GM23338 (cell line): Measurements from ENCODE around the gene SYNE4. TPM values are rescaled to one million over a fixed set of nuclear protein-coding genes. Genes with fewer than 3 reads are reported as not detected.

ENCODE experiments used
- ATAC-seq: fragments of 200-7000 bp; cut with Tn5 transposase; 3 replicates; pipeline ENCODE4 v1.9.1; 2020
- DNase-seq: peaks from one replicate; pipeline ENCODE4 v3.0.0-alpha.2; 2015; ENCODE audit warnings: low spot score
- H2AFZ ChIP-seq: fragments of 200-600 bp; sonication (generic); 2 replicates; pipeline ENCODE4 v1.8.0; 2016; ENCODE audit warnings: antibody characterized with exemption, mild to moderate bottlenecking, moderate library complexity
- H3F3A ChIP-seq: fragments of 200-600 bp; sonication (generic); replicated peaks from 2 replicates; pipeline ENCODE4 v1.8.0; 2017; ENCODE audit warnings: antibody characterized with exemption, mixed run types, low read depth
- H3K27ac ChIP-seq: fragments of 200-600 bp; sonication (generic); 2 replicates; pipeline ENCODE4 v1.6.1; 2016; ENCODE audit warnings: low read depth
- H3K27me3 ChIP-seq: fragments of 200-600 bp; sonication (generic); 2 replicates; pipeline ENCODE4 v1.8.0; 2016; ENCODE audit warnings: mild to moderate bottlenecking, mixed run types, moderate library complexity; ENCODE audit not compliant: insufficient read depth
- H3K36me3 ChIP-seq: fragments of 200-600 bp; sonication (generic); 2 replicates; pipeline ENCODE4 v1.8.0; 2016; ENCODE audit warnings: mild to moderate bottlenecking; ENCODE audit not compliant: insufficient read depth
- H3K4me1 ChIP-seq: fragments of 200-600 bp; sonication (generic); 2 replicates; pipeline ENCODE4 v1.8.0; 2016; ENCODE audit warnings: mild to moderate bottlenecking, moderate library complexity; ENCODE audit not compliant: insufficient read depth
- H3K4me2 ChIP-seq: fragments of 200-600 bp; sonication (generic); 2 replicates; pipeline ENCODE4 v1.7.1; 2017; ENCODE audit warnings: mixed run types
- H3K4me3 ChIP-seq: fragments of 200-600 bp; sonication (generic); 2 replicates; pipeline ENCODE4 v1.6.1; 2016; ENCODE audit warnings: mixed run types
- H3K79me2 ChIP-seq: fragments of 200-600 bp; sonication (generic); replicated peaks from 2 replicates; pipeline ENCODE4 v1.8.0; 2017; ENCODE audit warnings: mild to moderate bottlenecking; ENCODE audit not compliant: insufficient read depth
- H3K9me2 ChIP-seq: fragments of 200-600 bp; sonication (generic); 2 replicates; pipeline ENCODE4 v1.8.0; 2017; ENCODE audit not compliant: insufficient read depth
- H4K20me1 ChIP-seq: fragments of 200-600 bp; sonication (generic); replicated peaks from 2 replicates; pipeline ENCODE4 v1.8.0; 2017; ENCODE audit warnings: mild to moderate bottlenecking; ENCODE audit not compliant: insufficient read depth
- H3K27ac Mint-ChIP-seq: 2 replicates; pipeline ENCODE4 v1.8.0; 2020; ENCODE audit warnings: inconsistent platforms, mild to moderate bottlenecking, moderate library complexity, mixed read lengths
- H3K27me3 Mint-ChIP-seq: 3 replicates; pipeline ENCODE4 v1.8.0; 2022; ENCODE audit warnings: low read depth, mild to moderate bottlenecking, moderate library complexity, mixed read lengths, inconsistent platforms; ENCODE audit not compliant: insufficient read depth, poor library complexity
- H3K36me3 Mint-ChIP-seq: 3 replicates; pipeline ENCODE4 v1.8.0; 2021; ENCODE audit warnings: low read depth, mild to moderate bottlenecking, inconsistent platforms, moderate library complexity, mixed read lengths
- H3K4me1 Mint-ChIP-seq: 3 replicates; pipeline ENCODE4 v1.8.0; 2020; ENCODE audit warnings: mild to moderate bottlenecking, inconsistent platforms, mixed read lengths
- H3K4me3 Mint-ChIP-seq: 3 replicates; pipeline ENCODE4 v1.8.0; 2021; ENCODE audit warnings: moderate library complexity, mild to moderate bottlenecking, inconsistent platforms, mixed read lengths
- H3K9me3 Mint-ChIP-seq: 3 replicates; pipeline ENCODE4 v1.8.0; 2020; ENCODE audit warnings: moderate library complexity, mild to moderate bottlenecking, inconsistent platforms, mixed read lengths
- CTCF ChIP-seq, 2 experiments: fragments of 200-600 bp in 1 of 2; sonication (generic) in 1 of 2; conservative IDR thresholded peaks; 2 replicates each; pipeline versions ENCODE4 v1.5.1 to v1.6.1; 2016 to 2017; ENCODE audit warnings: antibody characterized with exemption in 2 of 2, low read depth in 2 of 2, mild to moderate bottlenecking in 2 of 2, moderate library complexity in 1 of 2
- EZH2 ChIP-seq: fragments of 200-600 bp; sonication (generic); IDR thresholded peaks from one replicate; pipeline ENCODE4 v1.8.0; 2017; ENCODE audit warnings: antibody characterized with exemption, mild to moderate bottlenecking, low read depth; ENCODE audit not compliant: unreplicated experiment
- NANOG ChIP-seq: IDR thresholded peaks from 2 replicates; pipeline ENCODE4 v1.6.1; 2016; ENCODE audit warnings: antibody characterized with exemption, borderline replicate concordance
- POLR2AphosphoS5 ChIP-seq: IDR thresholded peaks from 2 replicates; pipeline ENCODE4 v1.6.1; 2016; ENCODE audit warnings: antibody characterized with exemption, low read depth
- STAT1 ChIP-seq: IDR thresholded peaks from one replicate; pipeline ENCODE4 v1.6.1; 2016; ENCODE audit warnings: antibody characterized with exemption; ENCODE audit not compliant: unreplicated experiment
- ZNF462 ChIP-seq: fragments of 250-450 bp; sonication (Bioruptor Pico); IDR thresholded peaks from 2 replicates; pipeline ENCODE4 v1.5.0; 2020; ENCODE audit warnings: mild to moderate bottlenecking, moderate library complexity
- polyA plus RNA-seq: library from polyadenylated mRNA; unstranded; fragments of >200 nt; fragmentation: Nextera tagmentation; extraction: Ambion mirVana; gene quantifications from 2 replicates; pipeline ENCODE4 v1.2.1, GENCODE V29; 2016
- total RNA-seq: library from RNA; depleted of rRNA; stranded (reverse); fragments of >200 nt; shearing (Covaris generic); gene quantifications from 2 replicates; pipeline ENCODE4 v1.2.3, GENCODE V29; 2014
- TF ChIP-seq, protein P1 (sequence below): IDR thresholded peaks from one replicate; pipeline ENCODE4 v1.6.1; 2018; ENCODE audit warnings: antibody characterized with exemption; ENCODE audit not compliant: unreplicated experiment

Gene SYNE4
- total and polyA plus RNA-seq, 2 experiments from 2014 or later = 26.1 to 49.8 TPM

DNA sequence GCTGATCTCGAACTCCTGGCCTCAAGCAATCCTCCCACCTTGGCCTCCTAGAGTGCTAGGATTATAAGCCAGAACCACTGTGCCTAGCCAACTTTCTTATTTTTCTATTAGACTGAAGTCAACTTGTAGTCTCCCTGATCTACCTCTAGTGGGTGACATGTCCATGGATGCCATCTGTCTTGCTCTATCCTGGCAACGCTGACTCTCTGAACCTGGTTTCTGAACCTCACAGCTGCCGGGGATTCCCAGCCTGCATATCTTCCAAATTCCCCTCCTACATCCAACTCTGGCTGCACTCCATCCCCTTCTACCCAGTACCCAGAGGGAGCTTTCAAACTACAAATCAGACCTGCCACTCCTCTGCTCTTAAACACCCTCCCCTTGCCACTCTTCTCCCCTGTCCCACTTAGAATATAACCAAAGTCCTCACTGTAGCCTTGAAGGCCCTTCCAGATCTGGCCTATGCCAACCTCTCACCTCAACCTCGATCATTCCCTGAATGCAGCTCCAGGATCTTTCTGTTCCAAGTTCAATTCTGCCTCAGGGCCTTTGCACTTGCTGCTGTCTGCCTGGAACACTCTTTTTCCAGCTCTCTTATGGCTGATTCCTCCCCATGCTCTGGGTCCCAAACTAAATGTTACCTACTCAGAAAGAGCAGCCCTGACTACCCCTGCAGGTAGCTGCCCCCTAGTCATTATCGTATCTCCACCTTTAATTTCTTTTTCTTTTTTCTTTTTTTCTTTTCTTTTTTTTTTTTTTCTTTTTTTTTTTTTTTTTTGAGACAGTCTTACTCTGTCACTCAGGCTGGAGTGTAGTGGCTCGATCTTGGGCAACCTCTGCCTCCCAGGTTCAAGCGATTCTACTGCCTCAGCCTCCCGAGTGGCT is 21.9 kb upstream of the SYNE4 start:
- no peaks in the 10 kb centered on the region for H3K9me2 ChIP-seq
- H3K79me2 ChIP-seq = no peaks in the 10 kb centered on the region
- H3F3A ChIP-seq = 0 out of 2 replicates have a peak, but pooled peaks cover 3% of the 10 kb centered on the region
- H3K4me3 Mint-ChIP-seq = no peak overlapping the region
- H3K4me1 Mint-ChIP-seq = peaks cover 2% of the 10 kb centered on the region; the same call in 1 of the 3 replicates
- no peak overlapping the region for H3K4me2 ChIP-seq
- H2AFZ ChIP-seq = no peak overlapping the region
- peaks cover 4% of the 10 kb centered on the region; the same call in 2 of the 3 replicates for H3K36me3 Mint-ChIP-seq
- H3K27me3 Mint-ChIP-seq = peaks cover 20% of the 10 kb centered on the region
- no peaks in the 10 kb centered on the region for H3K27me3 ChIP-seq
- H3K36me3 ChIP-seq = no peaks in the 10 kb centered on the region
- no peak for TF ChIP-seq EZH2
- peak in 1 of 2 experiments; percentile 19; a peak in 2 of 4 replicates for TF ChIP-seq CTCF (conservative IDR thresholded peaks at IDR 0.05; ENCODE audit: low read depth in 2 of 2)
- no peak overlapping the region for H3K4me3 ChIP-seq
- no peak for ATAC-seq
- H3K4me1 ChIP-seq = peaks cover 6% of the 10 kb centered on the region; the same call in 1 of the 2 replicates
- H4K20me1 ChIP-seq = no peaks in the 10 kb centered on the region; the same call in 1 of the 2 replicates
- no peak overlapping the region for H3K27ac Mint-ChIP-seq
- peak; percentile 29 for DNase-seq
- no peaks in the 10 kb centered on the region for H3K9me3 Mint-ChIP-seq
- no peak overlapping the region for H3K27ac ChIP-seq

DNA sequence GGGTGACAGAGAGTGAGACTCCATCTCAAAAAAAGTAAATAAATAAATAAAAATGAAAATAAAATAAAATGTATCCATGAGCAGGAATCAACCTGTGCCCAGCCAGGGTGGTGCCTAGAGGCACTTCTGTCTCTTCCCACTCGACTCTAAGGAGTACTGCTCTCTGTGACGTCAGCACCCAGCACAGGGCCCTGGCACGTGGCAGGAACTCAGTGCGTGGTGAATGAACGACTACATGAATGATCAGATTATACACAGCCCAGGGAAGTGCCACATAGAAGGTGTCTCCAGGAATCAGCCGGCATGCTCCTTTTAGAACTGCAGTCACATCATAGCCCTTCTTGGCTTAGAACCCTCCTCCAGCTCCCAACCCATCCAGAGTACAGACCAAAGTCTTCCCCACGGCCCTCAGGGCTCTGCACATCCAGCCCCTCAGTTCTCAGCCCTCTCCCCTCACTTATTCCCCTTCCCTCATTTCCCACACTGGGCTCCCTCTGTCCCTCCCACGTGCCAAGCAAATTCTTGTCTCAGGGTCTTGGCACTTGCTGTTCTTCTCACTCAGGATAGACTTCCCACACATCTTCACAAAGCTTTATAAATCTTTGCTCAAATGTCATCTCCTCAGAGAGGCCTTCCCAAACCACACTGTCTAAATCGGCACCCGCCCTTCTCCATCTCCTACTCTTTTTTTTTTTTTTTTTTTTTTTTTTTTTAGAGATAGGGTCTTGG is 19.9 kb upstream of the SYNE4 start:
- Histone ChIP-seq H3K4me3 (no peak overlapping the region), H3K79me2 (no peaks in the 10 kb centered on the region), H3K27ac (no peak overlapping the region), H3K4me2 (no peak overlapping the region), H3F3A (0 out of 2 replicates have a peak, but pooled peaks cover 3% of the 10 kb centered on the region), H3K36me3 (no peaks in the 10 kb centered on the region), H4K20me1 (no peaks in the 10 kb centered on the region; the same call in none of the 2 replicates), H2AFZ (no peak overlapping the region), H3K4me1 (peaks cover 5% of the 10 kb centered on the region; the same call in 1 of the 2 replicates), H3K27me3 (no peaks in the 10 kb centered on the region), H3K9me2 (no peaks in the 10 kb centered on the region)
- Mint-ChIP-seq H3K27me3 (peaks cover 11% of the 10 kb centered on the region), H3K9me3 (no peaks in the 10 kb centered on the region), H3K4me1 (peaks cover 2% of the 10 kb centered on the region; the same call in 1 of the 3 replicates), H3K27ac (no peak overlapping the region), H3K36me3 (peaks cover 10% of the 10 kb centered on the region), H3K4me3 (no peak overlapping the region)
- no peak for ATAC-seq
- DNase-seq = no peak
- no peak for TF ChIP-seq STAT1
- no peak for TF ChIP-seq ZNF462 (CRISPR knock-in tag)
- TF ChIP-seq NANOG = no peak
- TF ChIP-seq, protein P1, sequence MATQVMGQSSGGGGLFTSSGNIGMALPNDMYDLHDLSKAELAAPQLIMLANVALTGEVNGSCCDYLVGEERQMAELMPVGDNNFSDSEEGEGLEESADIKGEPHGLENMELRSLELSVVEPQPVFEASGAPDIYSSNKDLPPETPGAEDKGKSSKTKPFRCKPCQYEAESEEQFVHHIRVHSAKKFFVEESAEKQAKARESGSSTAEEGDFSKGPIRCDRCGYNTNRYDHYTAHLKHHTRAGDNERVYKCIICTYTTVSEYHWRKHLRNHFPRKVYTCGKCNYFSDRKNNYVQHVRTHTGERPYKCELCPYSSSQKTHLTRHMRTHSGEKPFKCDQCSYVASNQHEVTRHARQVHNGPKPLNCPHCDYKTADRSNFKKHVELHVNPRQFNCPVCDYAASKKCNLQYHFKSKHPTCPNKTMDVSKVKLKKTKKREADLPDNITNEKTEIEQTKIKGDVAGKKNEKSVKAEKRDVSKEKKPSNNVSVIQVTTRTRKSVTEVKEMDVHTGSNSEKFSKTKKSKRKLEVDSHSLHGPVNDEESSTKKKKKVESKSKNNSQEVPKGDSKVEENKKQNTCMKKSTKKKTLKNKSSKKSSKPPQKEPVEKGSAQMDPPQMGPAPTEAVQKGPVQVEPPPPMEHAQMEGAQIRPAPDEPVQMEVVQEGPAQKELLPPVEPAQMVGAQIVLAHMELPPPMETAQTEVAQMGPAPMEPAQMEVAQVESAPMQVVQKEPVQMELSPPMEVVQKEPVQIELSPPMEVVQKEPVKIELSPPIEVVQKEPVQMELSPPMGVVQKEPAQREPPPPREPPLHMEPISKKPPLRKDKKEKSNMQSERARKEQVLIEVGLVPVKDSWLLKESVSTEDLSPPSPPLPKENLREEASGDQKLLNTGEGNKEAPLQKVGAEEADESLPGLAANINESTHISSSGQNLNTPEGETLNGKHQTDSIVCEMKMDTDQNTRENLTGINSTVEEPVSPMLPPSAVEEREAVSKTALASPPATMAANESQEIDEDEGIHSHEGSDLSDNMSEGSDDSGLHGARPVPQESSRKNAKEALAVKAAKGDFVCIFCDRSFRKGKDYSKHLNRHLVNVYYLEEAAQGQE = no peak
- TF ChIP-seq POLR2AphosphoS5 = no peak
